ENCODE data around the gene SAFB. TPM values are rescaled to one million over a fixed set of nuclear protein-coding genes. Genes with fewer than 3 reads are reported as not detected.

The SAFB gene
- total and polyA plus RNA-seq, 2 of the 13 experiments (the other 11 are each of a cell fraction or from before 2014, with no cell fraction given), result 21.0 to 28.4 TPM

DNA sequence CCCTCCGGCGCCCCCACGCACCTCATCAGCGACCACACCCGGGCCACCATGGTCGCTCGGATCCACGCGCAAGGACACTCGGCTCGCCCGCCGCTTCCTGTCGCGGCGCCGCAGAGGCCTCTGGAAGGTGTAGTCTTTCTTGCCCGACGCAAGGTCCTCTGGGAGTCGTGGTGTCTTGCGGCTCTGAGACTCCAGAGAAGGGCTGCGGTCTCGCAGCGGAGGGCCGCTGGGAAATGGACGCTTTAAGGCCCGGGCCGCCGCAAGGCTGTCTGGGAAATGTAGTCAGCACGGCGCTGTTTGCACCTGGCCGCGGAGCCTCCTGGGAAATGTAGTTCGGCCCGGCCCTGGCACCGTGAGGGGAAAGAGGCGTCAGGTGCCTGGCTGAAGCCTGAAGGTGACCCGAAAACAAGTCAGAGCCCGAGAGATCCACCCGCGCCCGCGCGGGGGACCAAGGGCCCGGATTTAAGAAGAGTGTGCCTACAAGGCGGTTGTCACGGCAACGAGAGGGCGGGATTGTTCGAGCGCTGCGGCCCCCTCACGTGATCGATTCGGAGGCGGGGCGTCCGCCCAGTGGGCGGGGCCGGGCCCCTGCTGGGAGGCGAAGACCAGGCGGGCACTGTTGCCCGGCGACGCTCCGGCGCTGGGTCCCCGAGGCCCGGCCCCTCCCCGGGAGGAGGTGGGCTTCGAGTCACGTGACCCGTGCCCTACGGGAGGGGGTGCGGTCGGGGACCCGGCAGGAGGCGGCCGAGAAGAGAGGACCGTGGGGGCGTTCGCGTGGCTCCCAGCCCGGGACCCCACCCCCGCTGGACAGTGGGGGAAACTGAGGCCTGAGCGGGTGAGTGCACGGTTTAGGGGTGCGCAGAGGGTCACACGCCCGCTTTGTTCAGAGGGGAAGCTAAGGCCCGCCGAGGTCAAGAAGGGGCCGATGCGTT lies 57.8 kb downstream of the SAFB start, which contains the start of the genes HSD11B1L and MICOS13 (continued):
- TF ChIP-seq, protein P1, sequence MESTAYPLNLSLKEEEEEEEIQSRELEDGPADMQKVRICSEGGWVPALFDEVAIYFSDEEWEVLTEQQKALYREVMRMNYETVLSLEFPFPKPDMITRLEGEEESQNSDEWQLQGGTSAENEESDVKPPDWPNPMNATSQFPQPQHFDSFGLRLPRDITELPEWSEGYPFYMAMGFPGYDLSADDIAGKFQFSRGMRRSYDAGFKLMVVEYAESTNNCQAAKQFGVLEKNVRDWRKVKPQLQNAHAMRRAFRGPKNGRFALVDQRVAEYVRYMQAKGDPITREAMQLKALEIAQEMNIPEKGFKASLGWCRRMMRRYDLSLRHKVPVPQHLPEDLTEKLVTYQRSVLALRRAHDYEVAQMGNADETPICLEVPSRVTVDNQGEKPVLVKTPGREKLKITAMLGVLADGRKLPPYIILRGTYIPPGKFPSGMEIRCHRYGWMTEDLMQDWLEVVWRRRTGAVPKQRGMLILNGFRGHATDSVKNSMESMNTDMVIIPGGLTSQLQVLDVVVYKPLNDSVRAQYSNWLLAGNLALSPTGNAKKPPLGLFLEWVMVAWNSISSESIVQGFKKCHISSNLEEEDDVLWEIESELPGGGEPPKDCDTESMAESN (CRISPR knock-in tag; conservative IDR thresholded peaks at IDR 0.05), result peak; percentile 91
- TF ChIP-seq SMAD1 (CRISPR knock-in tag; IDR thresholded peaks at IDR 0.05; ENCODE audit: borderline replicate concordance, low read depth), result no peak
- TF ChIP-seq CC2D1A (CRISPR knock-in tag; IDR thresholded peaks at IDR 0.05), result no peak
- TF ChIP-seq HMGA1 (CRISPR knock-in tag; conservative IDR thresholded peaks at IDR 0.05), result no peak
- TF ChIP-seq, protein P2, sequence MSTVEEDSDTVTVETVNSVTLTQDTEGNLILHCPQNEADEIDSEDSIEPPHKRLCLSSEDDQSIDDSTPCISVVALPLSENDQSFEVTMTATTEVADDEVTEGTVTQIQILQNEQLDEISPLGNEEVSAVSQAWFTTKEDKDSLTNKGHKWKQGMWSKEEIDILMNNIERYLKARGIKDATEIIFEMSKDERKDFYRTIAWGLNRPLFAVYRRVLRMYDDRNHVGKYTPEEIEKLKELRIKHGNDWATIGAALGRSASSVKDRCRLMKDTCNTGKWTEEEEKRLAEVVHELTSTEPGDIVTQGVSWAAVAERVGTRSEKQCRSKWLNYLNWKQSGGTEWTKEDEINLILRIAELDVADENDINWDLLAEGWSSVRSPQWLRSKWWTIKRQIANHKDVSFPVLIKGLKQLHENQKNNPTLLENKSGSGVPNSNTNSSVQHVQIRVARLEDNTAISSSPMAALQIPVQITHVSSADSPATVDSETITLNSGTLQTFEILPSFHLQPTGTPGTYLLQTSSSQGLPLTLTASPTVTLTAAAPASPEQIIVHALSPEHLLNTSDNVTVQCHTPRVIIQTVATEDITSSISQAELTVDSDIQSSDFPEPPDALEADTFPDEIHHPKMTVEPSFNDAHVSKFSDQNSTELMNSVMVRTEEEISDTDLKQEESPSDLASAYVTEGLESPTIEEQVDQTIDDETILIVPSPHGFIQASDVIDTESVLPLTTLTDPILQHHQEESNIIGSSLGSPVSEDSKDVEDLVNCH (CRISPR knock-in tag; IDR thresholded peaks at IDR 0.05), result no peak
- no peak for TF ChIP-seq IKZF4 (CRISPR knock-in tag; IDR thresholded peaks at IDR 0.05; ENCODE audit: borderline replicate concordance, low read depth, not compliant biosample characterization)
- TF ChIP-seq TAF15 (IDR thresholded peaks at IDR 0.05; ENCODE audit: low read depth, low read length, poor library complexity, severe bottlenecking), result no peak
- TF ChIP-seq SMARCC2 (IDR thresholded peaks at IDR 0.05), result no peak
- TF ChIP-seq NCOR1 (IDR thresholded peaks at IDR 0.05; ENCODE audit: borderline replicate concordance, low read length), result no peak
- TF ChIP-seq ZNF619 (CRISPR knock-in tag; IDR thresholded peaks at IDR 0.05), result peak; percentile 34; the same call in 1 of the 2 replicates
- TF ChIP-seq, protein P3, sequence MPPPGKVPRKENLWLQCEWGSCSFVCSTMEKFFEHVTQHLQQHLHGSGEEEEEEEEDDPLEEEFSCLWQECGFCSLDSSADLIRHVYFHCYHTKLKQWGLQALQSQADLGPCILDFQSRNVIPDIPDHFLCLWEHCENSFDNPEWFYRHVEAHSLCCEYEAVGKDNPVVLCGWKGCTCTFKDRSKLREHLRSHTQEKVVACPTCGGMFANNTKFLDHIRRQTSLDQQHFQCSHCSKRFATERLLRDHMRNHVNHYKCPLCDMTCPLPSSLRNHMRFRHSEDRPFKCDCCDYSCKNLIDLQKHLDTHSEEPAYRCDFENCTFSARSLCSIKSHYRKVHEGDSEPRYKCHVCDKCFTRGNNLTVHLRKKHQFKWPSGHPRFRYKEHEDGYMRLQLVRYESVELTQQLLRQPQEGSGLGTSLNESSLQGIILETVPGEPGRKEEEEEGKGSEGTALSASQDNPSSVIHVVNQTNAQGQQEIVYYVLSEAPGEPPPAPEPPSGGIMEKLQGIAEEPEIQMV (CRISPR knock-in tag; IDR thresholded peaks at IDR 0.05; ENCODE audit: low read depth), result no peak; the same call in 1 of the 2 replicates
- no peak for TF ChIP-seq FOXP1 (IDR thresholded peaks at IDR 0.05)
- no peak for TF ChIP-seq FOXP1 (CRISPR knock-in tag; IDR thresholded peaks at IDR 0.05)
- peak; percentile 62; the same call in 1 of the 2 replicates for TF ChIP-seq KDM5A (IDR thresholded peaks at IDR 0.05; ENCODE audit: borderline replicate concordance, low read length)
- TF ChIP-seq ZNF773 (CRISPR knock-in tag; IDR thresholded peaks at IDR 0.05; ENCODE audit: borderline replicate concordance), result peak; percentile 37; the same call in 1 of the 2 replicates
- TF ChIP-seq ZNF3 (CRISPR knock-in tag; IDR thresholded peaks at IDR 0.05), result no peak
- TF ChIP-seq, protein P4, sequence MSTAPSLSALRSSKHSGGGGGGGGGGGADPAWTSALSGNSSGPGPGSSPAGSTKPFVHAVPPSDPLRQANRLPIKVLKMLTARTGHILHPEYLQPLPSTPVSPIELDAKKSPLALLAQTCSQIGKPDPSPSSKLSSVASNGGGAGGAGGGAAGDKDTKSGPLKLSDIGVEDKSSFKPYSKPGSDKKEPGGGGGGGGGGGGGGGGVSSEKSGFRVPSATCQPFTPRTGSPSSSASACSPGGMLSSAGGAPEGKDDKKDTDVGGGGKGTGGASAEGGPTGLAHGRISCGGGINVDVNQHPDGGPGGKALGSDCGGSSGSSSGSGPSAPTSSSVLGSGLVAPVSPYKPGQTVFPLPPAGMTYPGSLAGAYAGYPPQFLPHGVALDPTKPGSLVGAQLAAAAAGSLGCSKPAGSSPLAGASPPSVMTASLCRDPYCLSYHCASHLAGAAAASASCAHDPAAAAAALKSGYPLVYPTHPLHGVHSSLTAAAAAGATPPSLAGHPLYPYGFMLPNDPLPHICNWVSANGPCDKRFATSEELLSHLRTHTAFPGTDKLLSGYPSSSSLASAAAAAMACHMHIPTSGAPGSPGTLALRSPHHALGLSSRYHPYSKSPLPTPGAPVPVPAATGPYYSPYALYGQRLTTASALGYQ (CRISPR knock-in tag; IDR thresholded peaks at IDR 0.05), result peak; percentile 58; the same call in 1 of the 2 replicates
- TF ChIP-seq, protein P5, sequence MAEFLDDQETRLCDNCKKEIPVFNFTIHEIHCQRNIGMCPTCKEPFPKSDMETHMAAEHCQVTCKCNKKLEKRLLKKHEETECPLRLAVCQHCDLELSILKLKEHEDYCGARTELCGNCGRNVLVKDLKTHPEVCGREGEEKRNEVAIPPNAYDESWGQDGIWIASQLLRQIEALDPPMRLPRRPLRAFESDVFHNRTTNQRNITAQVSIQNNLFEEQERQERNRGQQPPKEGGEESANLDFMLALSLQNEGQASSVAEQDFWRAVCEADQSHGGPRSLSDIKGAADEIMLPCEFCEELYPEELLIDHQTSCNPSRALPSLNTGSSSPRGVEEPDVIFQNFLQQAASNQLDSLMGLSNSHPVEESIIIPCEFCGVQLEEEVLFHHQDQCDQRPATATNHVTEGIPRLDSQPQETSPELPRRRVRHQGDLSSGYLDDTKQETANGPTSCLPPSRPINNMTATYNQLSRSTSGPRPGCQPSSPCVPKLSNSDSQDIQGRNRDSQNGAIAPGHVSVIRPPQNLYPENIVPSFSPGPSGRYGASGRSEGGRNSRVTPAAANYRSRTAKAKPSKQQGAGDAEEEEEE (CRISPR knock-in tag; IDR thresholded peaks at IDR 0.05; ENCODE audit: borderline replicate concordance), result peak; percentile 29; the same call in 1 of the 2 replicates
